Lung (tissue), 12 donors: ENCODE measurements around the gene MLF2. TPM values are rescaled to one million over a fixed set of nuclear protein-coding genes. Genes with fewer than 3 reads are reported as not detected.
A peak's percentile ranks its signal among the peaks of the same experiment; 100 is the strongest.

ENCODE experiments used
- ATAC-seq: fragments of 200-7000 bp; cut with Tn5 transposase; one replicate; pipeline ENCODE4 v1.9.1; 2020; ENCODE audit warnings: moderate number of reproducible peaks; ENCODE audit not compliant: insufficient read depth, low FRiP score
- DNase-seq, 3 donors: peaks; one replicate each; pipeline ENCODE4 v3.0.0-alpha.2; 2013 to 2017
- H3K27ac ChIP-seq, 2 donors: one replicate each; pipeline ENCODE4 v1.5.1; 2013; ENCODE audit warnings: mild to moderate bottlenecking in 2 of 2, moderate library complexity in 2 of 2, control low read depth in 1 of 2, inconsistent platforms in 1 of 2, low read depth in 1 of 2, low read length in 1 of 2
- H3K27me3 ChIP-seq, 3 donors: one replicate each; pipeline ENCODE4 v1.5.1; 2013; ENCODE audit warnings: low read length in 2 of 3; ENCODE audit not compliant: control insufficient read depth in 3 of 3, insufficient read depth in 3 of 3
- H3K36me3 ChIP-seq, 4 donors: one replicate each; pipeline ENCODE4 v1.5.1; 2013; ENCODE audit warnings: low read length in 4 of 4, mild to moderate bottlenecking in 1 of 4, moderate library complexity in 1 of 4; ENCODE audit not compliant: control insufficient read depth in 4 of 4, insufficient read depth in 4 of 4
- H3K4me1 ChIP-seq, 5 donors: one replicate each; pipeline ENCODE4 v1.5.1; 2013; ENCODE audit warnings: low read length in 5 of 5, mild to moderate bottlenecking in 2 of 5, moderate library complexity in 1 of 5; ENCODE audit not compliant: control insufficient read depth in 5 of 5, insufficient read depth in 5 of 5
- H3K4me3 ChIP-seq: one replicate; pipeline ENCODE4 v1.5.1; 2013; ENCODE audit warnings: mild to moderate bottlenecking, control low read depth, moderate library complexity
- H3K9ac ChIP-seq, 2 donors: one replicate each; pipeline ENCODE4 v1.5.1; 2013; ENCODE audit warnings: low read length in 2 of 2, control low read depth in 1 of 2; ENCODE audit not compliant: insufficient read depth in 1 of 2
- H3K9me3 ChIP-seq, 4 donors: one replicate each; pipeline ENCODE4 v1.5.1; 2013; ENCODE audit warnings: low read length in 3 of 4, mild to moderate bottlenecking in 1 of 4, moderate library complexity in 1 of 4; ENCODE audit not compliant: control insufficient read depth in 4 of 4, insufficient read depth in 3 of 4
- WGBS, 2 donors: extraction: QIAGEN DNeasy Blood & Tissue Kit; methylation state at CpG; one replicate each; pipeline ENCODE4 v1.1.7; 2013; 5-methylcytosine and 5-hydroxymethylcytosine counted together
- polyA plus RNA-seq, 2 donors: library from polyadenylated mRNA; stranded (reverse); fragments of 200-250 nt; gene quantifications; one replicate each; pipeline ENCODE4 v1.2.1, GENCODE V29; 2013
- total RNA-seq, 2 donors: library from RNA; depleted of rRNA in 1 of 2; stranded (reverse); fragments of >200 nt in 1 of 2; gene quantifications; one replicate each; pipeline ENCODE4 v1.2.1, GENCODE V29; 2014 to 2021
- TF ChIP-seq, protein P1 (sequence below): IDR thresholded peaks from 2 replicates; pipeline ENCODE4 v1.5.1; 2012; ENCODE audit warnings: mild to moderate bottlenecking; ENCODE audit errors: control extremely low read depth, extremely low read depth
- donor health status: control.
- donor health status: control.
- donor health status: Bipolar disorder and iron deficiency.
- donor health status: healthy.
- donor health status: DM: yes; HTN: yes; CAD: no.

MLF2 gene
- total and polyA plus RNA-seq, 4 donors, result 95.9 to 171 (median 164) TPM

DNA sequence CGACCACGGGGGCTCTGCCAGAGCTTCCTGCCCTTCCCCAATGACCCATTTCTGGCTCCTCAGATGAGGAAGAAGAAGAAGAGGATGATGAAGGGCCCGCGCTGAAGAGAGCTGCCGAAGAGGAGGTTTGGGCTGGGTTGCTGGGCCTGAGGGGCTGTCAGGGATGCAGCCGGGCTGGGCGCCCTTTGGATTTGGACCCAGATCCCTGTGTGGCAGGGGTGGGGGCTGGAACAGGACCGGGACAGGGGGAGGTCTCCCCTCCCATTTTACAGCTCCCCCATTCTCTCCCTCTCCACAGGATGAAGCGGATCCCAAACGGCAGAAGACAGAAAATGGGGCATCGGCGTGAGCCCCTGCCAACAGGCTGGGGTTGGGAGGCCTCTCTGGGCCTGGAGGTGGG, 17.2 kb upstream of the MLF2 start:
- Histone ChIP-seq H3K4me3 (no peak overlapping the region), H3K9me3 (peaks cover 0 to 2% (median 0%) of the 10 kb centered on the region in 4 donors), H3K27me3 (peaks cover 0 to 2% (median 0%) of the 10 kb centered on the region in 3 donors), H3K4me1 (peaks cover 13 to 47% (median 23%) of the 10 kb centered on the region in 5 donors), H3K27ac (no peak overlapping the region), H3K9ac (no peak overlapping the region), H3K36me3 (peaks cover 0 to 28% (median 14%) of the 10 kb centered on the region in 4 donors)
- no peak for ATAC-seq
- TF ChIP-seq, protein P1, sequence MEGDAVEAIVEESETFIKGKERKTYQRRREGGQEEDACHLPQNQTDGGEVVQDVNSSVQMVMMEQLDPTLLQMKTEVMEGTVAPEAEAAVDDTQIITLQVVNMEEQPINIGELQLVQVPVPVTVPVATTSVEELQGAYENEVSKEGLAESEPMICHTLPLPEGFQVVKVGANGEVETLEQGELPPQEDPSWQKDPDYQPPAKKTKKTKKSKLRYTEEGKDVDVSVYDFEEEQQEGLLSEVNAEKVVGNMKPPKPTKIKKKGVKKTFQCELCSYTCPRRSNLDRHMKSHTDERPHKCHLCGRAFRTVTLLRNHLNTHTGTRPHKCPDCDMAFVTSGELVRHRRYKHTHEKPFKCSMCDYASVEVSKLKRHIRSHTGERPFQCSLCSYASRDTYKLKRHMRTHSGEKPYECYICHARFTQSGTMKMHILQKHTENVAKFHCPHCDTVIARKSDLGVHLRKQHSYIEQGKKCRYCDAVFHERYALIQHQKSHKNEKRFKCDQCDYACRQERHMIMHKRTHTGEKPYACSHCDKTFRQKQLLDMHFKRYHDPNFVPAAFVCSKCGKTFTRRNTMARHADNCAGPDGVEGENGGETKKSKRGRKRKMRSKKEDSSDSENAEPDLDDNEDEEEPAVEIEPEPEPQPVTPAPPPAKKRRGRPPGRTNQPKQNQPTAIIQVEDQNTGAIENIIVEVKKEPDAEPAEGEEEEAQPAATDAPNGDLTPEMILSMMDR, result no peak
- 77 to 86% methylated on average over 12 of the region's 12 CpGs for WGBS, 2 donors
- no peak for DNase-seq

DNA sequence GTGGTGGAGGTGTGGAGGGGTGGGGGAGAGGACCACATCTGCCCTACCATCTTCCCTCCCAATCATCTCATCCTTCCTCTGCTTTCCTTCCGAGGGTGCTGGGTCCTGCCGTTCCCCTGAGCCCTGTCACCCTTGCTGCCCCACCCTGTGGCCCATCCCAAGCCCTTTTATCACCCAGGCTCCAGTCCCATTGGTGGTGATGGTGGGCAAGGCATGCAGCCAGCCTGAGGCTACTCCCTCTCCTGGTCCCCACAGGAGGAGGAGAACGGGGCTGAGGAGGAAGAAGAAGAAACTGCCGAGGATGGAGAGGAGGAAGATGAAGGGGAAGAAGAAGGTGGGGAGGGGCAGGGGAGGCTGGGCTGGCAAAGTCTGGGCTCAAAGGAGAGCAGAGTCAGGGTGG, 16.7 kb upstream of the MLF2 start:
- 50 to 74% methylated on average over 4 of the region's 4 CpGs for WGBS, 2 donors
- no peak overlapping the region for H3K27ac ChIP-seq

DNA sequence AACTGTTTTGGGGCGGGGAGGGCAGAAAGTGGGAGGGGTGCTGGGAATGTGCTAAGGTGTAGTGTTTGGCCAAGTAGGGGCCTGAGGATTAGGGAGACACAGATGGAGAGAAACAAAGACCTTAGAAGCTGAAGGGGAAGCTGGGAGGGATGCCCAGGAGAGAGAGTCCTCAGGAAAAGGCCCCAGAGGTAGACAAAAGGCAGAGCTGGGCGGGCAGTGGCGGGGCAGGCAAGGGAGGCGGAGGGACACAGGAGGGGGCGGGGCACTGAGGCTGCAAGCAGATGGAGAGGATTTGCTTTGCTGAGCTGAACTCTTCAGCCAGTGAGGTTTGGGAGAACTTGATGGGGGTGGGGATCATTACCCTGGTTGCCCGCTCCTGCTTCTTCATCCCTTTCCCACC, 16.0 kb upstream of the MLF2 start:
- H3K27ac ChIP-seq, result no peak overlapping the region
- peaks cover 13 to 51% (median 30%) of the 10 kb centered on the region in 5 donors for H3K4me1 ChIP-seq
- H3K27me3 ChIP-seq, result peaks cover 0 to 2% (median 0%) of the 10 kb centered on the region in 3 donors

More for the DNA sequence above, 16.7 kb upstream of the MLF2 start:
- Histone ChIP-seq H3K9ac (no peak overlapping the region), H3K27me3 (peaks cover 0 to 2% (median 0%) of the 10 kb centered on the region in 3 donors), H3K4me1 (peaks cover 13 to 51% (median 28%) of the 10 kb centered on the region in 5 donors), H3K36me3 (peaks cover 0 to 26% (median 14%) of the 10 kb centered on the region in 4 donors), H3K4me3 (no peak overlapping the region), H3K9me3 (peaks cover 0 to 2% (median 0%) of the 10 kb centered on the region in 4 donors)
- DNase-seq, result no peak
- ATAC-seq, result no peak
- TF ChIP-seq, protein P1, result no peak

More for the DNA sequence above, 16.0 kb upstream of the MLF2 start:
- peaks cover 0 to 26% (median 14%) of the 10 kb centered on the region in 4 donors for H3K36me3 ChIP-seq
- peak overlapping the region; percentile 16 to 55 for H3K9ac ChIP-seq
- TF ChIP-seq, protein P1, result no peak
- peak; percentile 72 to 83 (median 74) for DNase-seq
- no peak overlapping the region for H3K4me3 ChIP-seq
- peaks cover 0 to 2% (median 0%) of the 10 kb centered on the region in 4 donors for H3K9me3 ChIP-seq
- WGBS, 2 donors, result 53 to 70% methylated on average over 5 to 6 of the region's 6 CpGs
- no peak for ATAC-seq
